Gastroesophageal sphincter (tissue), 4 donors: Measurements from ENCODE around the gene ATP10D. TPM values are rescaled to one million over a fixed set of nuclear protein-coding genes. Genes with fewer than 3 reads are reported as not detected.
"Not testable (repeated sequence)": the region's sequence is repeated elsewhere in the genome, so short reads cannot be mapped to it uniquely, and the experiment has no call there.

Source experiments
- ATAC-seq: fragments of 150-250 bp; one replicate; pipeline ENCODE4 v1.9.1; 2016; ENCODE audit warnings: mild to moderate bottlenecking, moderate library complexity
- H3K27ac ChIP-seq, 4 donors: fragments of 200-600 bp; sonication (generic) in 3 of 4; 1 replicate in 3 of 4; 2 replicates in 1 of 4; pipeline ENCODE4 v1.5.1; 2016 to 2019
- H3K27me3 ChIP-seq: fragments of 200-600 bp; sonication (generic); one replicate; pipeline ENCODE4 v1.5.1; 2019
- H3K36me3 ChIP-seq, 2 donors: fragments of 200-600 bp; sonication (generic); one replicate each; pipeline ENCODE4 v1.5.1; 2019; ENCODE audit warnings: control low read depth in 1 of 2
- H3K4me1 ChIP-seq, 3 donors: fragments of 200-600 bp; sonication (generic); 1 replicate in 2 of 3; 2 replicates in 1 of 3; pipeline ENCODE4 v1.5.1; 2016 to 2019; ENCODE audit warnings: control low read depth in 2 of 3
- H3K4me3 ChIP-seq, 2 donors: fragments of 200-600 bp; sonication (generic); one replicate each; pipeline ENCODE4 v1.5.1; 2019; ENCODE audit warnings: mild to moderate bottlenecking in 1 of 2, moderate library complexity in 1 of 2
- H3K9me3 ChIP-seq, 3 donors: fragments of 200-600 bp; sonication (generic); one replicate each; pipeline ENCODE4 v1.5.1; 2017 to 2019; ENCODE audit warnings: control low read depth in 2 of 3
- EP300 ChIP-seq: sonication (generic); formaldehyde crosslinking; IDR thresholded peaks from one replicate; pipeline ENCODE4 v1.6.1; 2017; ENCODE audit warnings: antibody characterized with exemption, mild to moderate bottlenecking
- POLR2A ChIP-seq, 2 donors: fragments of 450-650 bp; IDR thresholded peaks; one replicate each; pipeline ENCODE4 v1.6.1; 2017; ENCODE audit warnings: antibody characterized with exemption in 2 of 2, mild to moderate bottlenecking in 2 of 2, moderate library complexity in 1 of 2
- POLR2AphosphoS5 ChIP-seq: sonication (generic); formaldehyde crosslinking; IDR thresholded peaks from one replicate; pipeline ENCODE4 v1.6.1; 2017; ENCODE audit warnings: antibody characterized with exemption
- WGBS, 2 donors: methylation state at CpG; one replicate each; pipeline ENCODE4 v1.1.5; 2018; ENCODE audit warnings: low coverage in 1 of 2; 5-methylcytosine and 5-hydroxymethylcytosine counted together
- total RNA-seq, 4 donors: library from RNA; depleted of rRNA; stranded (reverse); fragments of >200 nt; gene quantifications; one replicate each; pipeline ENCODE4 v1.1.0, GENCODE V29; 2016
- TF ChIP-seq, protein P1 (sequence below), 4 experiments: fragments of 200-600 bp in 2 of 4; fragments of 450-650 bp in 2 of 4; sonication (generic) in 1 of 4; IDR thresholded peaks; one replicate each; pipeline ENCODE4 v1.5.1; 2017 to 2019; ENCODE audit warnings: antibody characterized with exemption in 4 of 4, mild to moderate bottlenecking in 2 of 4, moderate library complexity in 2 of 4

Gene ATP10D
- total RNA-seq, 4 donors from 2014 or later, result 18.2 to 30.2 (median 21.4) TPM

DNA sequence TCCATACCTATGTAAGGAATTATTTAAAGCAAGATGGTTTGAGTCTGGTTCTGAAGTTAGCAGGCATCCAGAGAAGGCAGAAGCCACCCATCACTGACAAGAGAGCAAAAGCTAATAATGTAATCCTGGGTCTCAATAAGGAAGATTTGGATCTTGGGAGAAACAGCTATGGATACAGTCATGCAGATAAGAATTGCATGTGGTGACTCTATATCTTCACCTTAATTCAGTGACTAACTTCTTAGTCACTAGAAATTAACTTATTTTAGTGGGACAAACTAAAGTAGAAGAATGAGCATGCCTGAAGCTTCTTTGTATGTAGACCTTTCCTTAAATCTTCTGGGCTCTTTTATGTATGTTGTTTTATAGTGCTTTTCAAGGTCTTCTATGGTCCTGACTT is 66.6 kb downstream of the ATP10D start:
- Histone ChIP-seq H3K9me3 (no peaks in the 10 kb centered on the region), H3K27ac (no peak overlapping the region), H3K4me1 (no peaks in the 10 kb centered on the region), H3K27me3 (no peaks in the 10 kb centered on the region), H3K36me3 (peaks cover 0 to 82% of the 10 kb centered on the region in 2 donors), H3K4me3 (no peak overlapping the region)
- ATAC-seq, result no peak
- TF ChIP-seq, protein P1, sequence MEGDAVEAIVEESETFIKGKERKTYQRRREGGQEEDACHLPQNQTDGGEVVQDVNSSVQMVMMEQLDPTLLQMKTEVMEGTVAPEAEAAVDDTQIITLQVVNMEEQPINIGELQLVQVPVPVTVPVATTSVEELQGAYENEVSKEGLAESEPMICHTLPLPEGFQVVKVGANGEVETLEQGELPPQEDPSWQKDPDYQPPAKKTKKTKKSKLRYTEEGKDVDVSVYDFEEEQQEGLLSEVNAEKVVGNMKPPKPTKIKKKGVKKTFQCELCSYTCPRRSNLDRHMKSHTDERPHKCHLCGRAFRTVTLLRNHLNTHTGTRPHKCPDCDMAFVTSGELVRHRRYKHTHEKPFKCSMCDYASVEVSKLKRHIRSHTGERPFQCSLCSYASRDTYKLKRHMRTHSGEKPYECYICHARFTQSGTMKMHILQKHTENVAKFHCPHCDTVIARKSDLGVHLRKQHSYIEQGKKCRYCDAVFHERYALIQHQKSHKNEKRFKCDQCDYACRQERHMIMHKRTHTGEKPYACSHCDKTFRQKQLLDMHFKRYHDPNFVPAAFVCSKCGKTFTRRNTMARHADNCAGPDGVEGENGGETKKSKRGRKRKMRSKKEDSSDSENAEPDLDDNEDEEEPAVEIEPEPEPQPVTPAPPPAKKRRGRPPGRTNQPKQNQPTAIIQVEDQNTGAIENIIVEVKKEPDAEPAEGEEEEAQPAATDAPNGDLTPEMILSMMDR (IDR thresholded peaks at IDR 0.05), result no peak
- TF ChIP-seq POLR2A (IDR thresholded peaks at IDR 0.05) (no peak), POLR2AphosphoS5 (no peak), EP300 (no peak)

DNA sequence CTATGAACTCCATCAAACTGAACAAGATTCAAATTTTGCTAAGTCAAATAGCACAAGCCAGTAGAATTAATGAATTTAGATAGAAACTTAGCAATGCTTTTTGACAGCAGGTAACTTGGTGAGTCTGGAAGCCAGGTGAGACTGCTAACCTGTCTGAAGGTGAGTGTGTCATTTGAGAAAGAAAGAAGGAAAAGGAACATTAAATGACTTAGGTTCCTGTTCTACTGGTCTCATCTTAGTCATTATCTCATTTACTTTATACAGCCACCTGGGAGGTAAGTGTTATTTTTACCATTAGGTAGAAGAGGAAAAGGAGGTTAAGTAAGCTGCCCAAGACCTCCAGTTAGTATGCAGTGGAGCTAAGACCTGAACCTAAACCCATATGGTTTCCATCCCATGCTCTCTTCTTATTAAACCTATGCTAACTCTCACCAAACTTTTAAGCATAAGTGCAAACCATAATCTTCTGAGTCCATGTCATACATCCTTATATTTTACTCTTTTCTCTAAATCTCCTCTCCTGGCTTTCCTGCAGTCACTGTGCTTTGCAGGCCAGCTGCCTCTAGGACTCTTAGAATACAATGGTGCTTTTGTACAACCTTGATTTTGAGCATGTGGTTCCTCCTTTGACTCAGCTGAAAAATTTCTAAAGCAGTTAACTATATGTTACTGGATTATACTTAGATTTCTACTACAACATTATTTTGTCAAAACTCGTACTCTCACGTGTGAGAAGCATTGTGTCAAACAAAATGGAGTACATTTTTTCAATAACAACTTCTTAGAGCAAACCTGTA is 68.5 kb downstream of the ATP10D start:
- ATAC-seq, result no peak
- Histone ChIP-seq H3K9me3 (no peaks in the 10 kb centered on the region), H3K4me3 (no peak overlapping the region), H3K36me3 (peaks cover 2 to 75% of the 10 kb centered on the region in 2 donors), H3K27ac (no peak overlapping the region), H3K4me1 (no peaks in the 10 kb centered on the region), H3K27me3 (no peaks in the 10 kb centered on the region)
- TF ChIP-seq POLR2AphosphoS5, result no peak
- TF ChIP-seq POLR2A (IDR thresholded peaks at IDR 0.05), result no peak
- TF ChIP-seq, protein P1 (IDR thresholded peaks at IDR 0.05), result no peak
- TF ChIP-seq EP300, result no peak
- WGBS, 2 donors, result 83 to 90% methylated on average over 2 of the region's 2 CpGs

DNA sequence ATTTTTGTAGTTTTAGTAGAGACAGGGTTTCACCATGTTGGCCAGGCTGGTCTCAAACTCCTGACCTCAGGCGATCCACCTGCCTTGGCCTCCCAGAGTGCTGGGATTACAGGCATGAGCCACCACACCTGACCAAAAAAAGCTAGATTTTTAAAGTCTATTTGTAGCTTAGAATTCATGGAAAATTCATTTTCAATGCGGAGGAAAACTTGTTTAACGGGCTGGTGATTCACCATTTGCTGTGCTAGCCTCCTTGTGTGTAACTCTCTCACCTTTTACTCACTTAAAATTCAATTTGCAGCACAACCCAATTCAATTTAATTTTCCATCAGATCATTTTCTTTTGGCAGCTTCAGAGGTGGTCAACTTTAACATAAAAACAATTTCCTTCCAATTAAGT is 70.8 kb downstream of the ATP10D start:
- ATAC-seq, H3K9me3 ChIP-seq, H3K4me3 ChIP-seq, H3K4me1 ChIP-seq, H3K27ac ChIP-seq, H3K27me3 ChIP-seq: not testable (repeated sequence)
- peaks cover 2 to 74% of the 10 kb centered on the region in 2 donors for H3K36me3 ChIP-seq
- WGBS, 2 donors, result 64 to 100% methylated on average over 2 to 3 of the region's 3 CpGs

DNA sequence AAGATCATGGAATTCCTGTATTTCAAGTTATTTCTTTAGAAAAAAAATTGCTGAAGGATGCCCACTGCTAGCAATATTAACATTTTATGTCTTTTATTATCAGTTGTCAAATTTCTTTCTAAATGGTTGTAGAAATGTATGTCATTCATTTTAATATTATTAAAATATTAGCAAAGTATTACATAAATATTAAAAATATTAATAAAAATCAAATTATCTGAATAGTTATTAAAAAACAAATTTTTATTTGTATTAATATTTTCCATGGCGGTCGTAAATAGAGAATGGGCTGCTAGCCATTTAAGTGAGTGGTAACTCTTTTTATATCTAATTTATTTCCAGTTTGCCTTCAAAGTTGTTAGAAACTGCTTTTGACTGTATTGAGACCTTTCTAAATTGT is 72.2 kb downstream of the ATP10D start:
- Histone ChIP-seq H3K27ac (no peak overlapping the region), H3K4me3 (no peak overlapping the region), H3K9me3 (no peaks in the 10 kb centered on the region), H3K4me1 (no peaks in the 10 kb centered on the region), H3K36me3 (peaks cover 2 to 75% of the 10 kb centered on the region in 2 donors), H3K27me3 (no peaks in the 10 kb centered on the region)
- TF ChIP-seq POLR2AphosphoS5 (no peak), POLR2A (IDR thresholded peaks at IDR 0.05) (no peak), EP300 (no peak)
- TF ChIP-seq, protein P1 (IDR thresholded peaks at IDR 0.05), result no peak
- WGBS, 2 donors, result 92 to 100% methylated on average over 2 of the region's 2 CpGs
- no peak for ATAC-seq

DNA sequence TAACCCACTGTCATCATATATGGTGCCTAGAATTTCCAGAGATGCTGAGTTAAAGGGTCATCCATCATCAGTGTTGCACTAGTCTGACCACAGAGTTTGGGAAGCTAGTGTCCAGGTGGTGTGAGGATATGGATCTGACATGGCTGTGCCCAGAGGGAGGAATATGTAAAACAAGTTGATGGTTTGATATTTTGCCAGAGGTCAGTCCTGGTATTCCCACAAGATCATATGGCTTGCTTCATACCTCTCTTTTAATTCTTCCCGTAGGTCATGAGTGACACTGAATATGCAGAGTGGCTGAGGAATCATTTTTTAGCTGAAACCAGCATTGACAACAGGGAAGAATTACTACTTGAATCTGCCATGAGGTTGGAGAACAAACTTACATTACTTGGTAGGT is 75.6 kb downstream of the ATP10D start:
- no peak for ATAC-seq
- Histone ChIP-seq H3K4me3 (no peak overlapping the region), H3K27me3 (no peaks in the 10 kb centered on the region), H3K9me3 (no peaks in the 10 kb centered on the region), H3K36me3 (peaks cover 2 to 66% of the 10 kb centered on the region in 2 donors), H3K4me1 (no peaks in the 10 kb centered on the region), H3K27ac (no peak overlapping the region)
- 100% methylated on average over 1 of the region's 1 CpG; no CpG with 5 or more reads in 1 of the 2 donors for WGBS, 2 donors
- TF ChIP-seq POLR2A (IDR thresholded peaks at IDR 0.05) (no peak), EP300 (no peak), POLR2AphosphoS5 (no peak)
- TF ChIP-seq, protein P1 (IDR thresholded peaks at IDR 0.05), result no peak
